Activated gamma-delta T cell (primary cell): ENCODE data around the gene HS1BP3.

ENCODE experiments used
- DNase-seq: peaks from one replicate; lab custom pipeline; 2025; lab: John Stamatoyannopoulos, UW
- total RNA-seq, 2 donors: gene quantifications; one replicate each; lab custom pipeline; 2026; lab: John Stamatoyannopoulos, UW

HS1BP3 gene
- total RNA-seq: 25.6 to 32.7 reads per million in 2 donors

- DNase-seq: peak; percentile 91
These were observed at the start of gene HS1BP3 for GRCh38 chr2:20650877-20651730. Gene HS1BP3, minus strand, starts transcription at chr2:20651098. Its CDS starts 35 bp downstream, at chr2:20651063.

- DNase-seq: no peak
These were observed 48.2 kb upstream of the HS1BP3 start for GRCh38 chr2:20698916-20699613.

GRCh38 chr2:20697322-20697934 lies 46.5 kb upstream of the HS1BP3 start:
- no peak for DNase-seq

- DNase-seq: no peak
These were observed 45.5 kb upstream of the HS1BP3 start for GRCh38 chr2:20696366-20696765.

- DNase-seq: no peak
These were observed 42.4 kb upstream of the HS1BP3 start for GRCh38 chr2:20693317-20693716.

GRCh38 chr2:20692081-20692480 lies 41.2 kb upstream of the HS1BP3 start:
- DNase-seq: no peak

GRCh38 chr2:20691076-20691734 lies 40.3 kb upstream of the HS1BP3 start:
- DNase-seq: no peak

GRCh38 chr2:20689428-20690264 lies 38.7 kb upstream of the HS1BP3 start:
- no peak for DNase-seq

GRCh38 chr2:20687260-20687832 lies 36.4 kb upstream of the HS1BP3 start:
- DNase-seq: no peak

GRCh38 chr2:20684581-20685063 lies 33.7 kb upstream of the HS1BP3 start:
- DNase-seq: no peak

GRCh38 chr2:20682167-20682920 lies 31.4 kb upstream of the HS1BP3 start:
- no peak for DNase-seq

GRCh38 chr2:20680744-20681375 lies 30.0 kb upstream of the HS1BP3 start:
- no peak for DNase-seq

GRCh38 chr2:20678780-20679179 lies 27.9 kb upstream of the HS1BP3 start:
- DNase-seq: no peak

- no peak for DNase-seq
These were observed 27.1 kb upstream of the HS1BP3 start for GRCh38 chr2:20678086-20678395.

- no peak for DNase-seq
These were observed 26.6 kb upstream of the HS1BP3 start for GRCh38 chr2:20677301-20678085.

GRCh38 chr2:20676353-20677215 lies 25.7 kb upstream of the HS1BP3 start:
- no peak for DNase-seq

- no peak for DNase-seq
These were observed 24.9 kb upstream of the HS1BP3 start for GRCh38 chr2:20675701-20676352.
